CD4-positive, alpha-beta T cell treated with Interferon alpha-2 for 1 hour (primary cell): ENCODE results near the gene SPATA3.

Experiments
- DNase-seq, 2 donors: peaks; one replicate each; pipeline ENCODE4 v3.0.0-alpha.2; 2020 to 2022

Gene SPATA3

GRCh38 chr2:231051116-231051515 is 55.2 kb downstream of the SPATA3 start:
- DNase-seq: no peak

GRCh38 chr2:231052494-231053451 is 56.9 kb downstream of the SPATA3 start:
- peak; percentile 79 to 87 for DNase-seq

- no peak for DNase-seq
Observed at GRCh38 chr2:231053846-231054245, 57.9 kb downstream of the SPATA3 start.

- DNase-seq: peak; percentile 92 to 96
Observed at GRCh38 chr2:231056453-231057416, 60.8 kb downstream of the SPATA3 start, which contains the start of gene PSMD1. TSS of gene PSMD1 (plus strand) at chr2:231056867. CDS start at chr2:231057026, 159 bp downstream.

- DNase-seq: no peak
Observed at GRCh38 chr2:231057590-231057989, 61.7 kb downstream of the SPATA3 start.
